ENCODE data around the gene CUL7. TPM values are rescaled to one million over a fixed set of nuclear protein-coding genes. Genes with fewer than 3 reads are reported as not detected.

Gene CUL7
- total RNA-seq, 1 donor from 2014 or later = 16.1 TPM

- no peak for TF ChIP-seq CTCF (IDR thresholded peaks at IDR 0.05)
- no peaks in the 10 kb centered on the region for H3K9me3 ChIP-seq
- no peak overlapping the region for H3K27ac ChIP-seq
- intact Hi-C loops (cut with DNase I) = no loop called here
- DNase-seq (no peak), ATAC-seq (no peak)
- peaks cover 39% of the 10 kb centered on the region for H3K4me1 ChIP-seq
- peaks cover 52% of the 10 kb centered on the region for H3K36me3 ChIP-seq
- H3K27me3 ChIP-seq (ENCODE audit: low read depth) = no peaks in the 10 kb centered on the region
- peak overlapping the region; percentile 69 for H3K4me3 ChIP-seq
These were observed 41.3 kb downstream of the CUL7 start for GRCh38 chr6:43012364-43012763.

- TF ChIP-seq CTCF (IDR thresholded peaks at IDR 0.05) = no peak
- intact Hi-C loops (cut with DNase I) = no loop called here
- Histone ChIP-seq H3K9me3 (no peaks in the 10 kb centered on the region), H3K4me3 (no peak overlapping the region), H3K36me3 (peaks cover 58% of the 10 kb centered on the region), H3K4me1 (peaks cover 28% of the 10 kb centered on the region), H3K27me3 (ENCODE audit: low read depth) (no peaks in the 10 kb centered on the region), H3K27ac (no peak overlapping the region)
- ATAC-seq = no peak
- DNase-seq = no peak
These were observed 42.4 kb downstream of the CUL7 start for GRCh38 chr6:43011207-43011606.

GRCh38 chr6:43009124-43009523 lies 44.5 kb downstream of the CUL7 start:
- no peak for DNase-seq
- Histone ChIP-seq H3K9me3 (no peaks in the 10 kb centered on the region), H3K27ac (no peak overlapping the region), H3K27me3 (ENCODE audit: low read depth) (no peaks in the 10 kb centered on the region), H3K36me3 (peaks cover 66% of the 10 kb centered on the region), H3K4me1 (peaks cover 11% of the 10 kb centered on the region), H3K4me3 (no peak overlapping the region)
- no peak for ATAC-seq
- no peak for TF ChIP-seq CTCF (IDR thresholded peaks at IDR 0.05)
- intact Hi-C loops (cut with DNase I) = no loop called here

GRCh38 chr6:43007126-43007525 lies 46.5 kb downstream of the CUL7 start:
- H3K4me1 ChIP-seq = no peaks in the 10 kb centered on the region
- DNase-seq = no peak
- peaks cover 64% of the 10 kb centered on the region for H3K36me3 ChIP-seq

GRCh38 chr6:43006251-43006650 lies 47.4 kb downstream of the CUL7 start:
- peaks cover 56% of the 10 kb centered on the region for H3K36me3 ChIP-seq
- ATAC-seq (no peak), DNase-seq (no peak)

More at GRCh38 chr6:43007126-43007525, 46.5 kb downstream of the CUL7 start:
- H3K27me3 ChIP-seq (ENCODE audit: low read depth) = no peaks in the 10 kb centered on the region
- intact Hi-C loops (cut with DNase I) = no loop called here
- no peak for TF ChIP-seq CTCF (IDR thresholded peaks at IDR 0.05)
- H3K27ac ChIP-seq = no peak overlapping the region
- no peak overlapping the region for H3K4me3 ChIP-seq
- no peak for ATAC-seq
- no peaks in the 10 kb centered on the region for H3K9me3 ChIP-seq

More at GRCh38 chr6:43006251-43006650, 47.4 kb downstream of the CUL7 start:
- no peak overlapping the region for H3K4me3 ChIP-seq
- H3K27me3 ChIP-seq (ENCODE audit: low read depth) = no peaks in the 10 kb centered on the region
- TF ChIP-seq CTCF (IDR thresholded peaks at IDR 0.05) = no peak
- intact Hi-C loops (cut with DNase I) = no loop called here
- H3K27ac ChIP-seq = no peak overlapping the region
- H3K9me3 ChIP-seq = no peaks in the 10 kb centered on the region
- no peaks in the 10 kb centered on the region for H3K4me1 ChIP-seq
